HEK293 (cell line): Measurements from ENCODE around the gene TNS3.

Experiments
- CTCF ChIA-PET: fragments of 350-600 bp; formaldehyde crosslinking; extraction: SDS; loops from one replicate; lab custom pipeline; 2021; ENCODE audit warnings: antibody characterized with exemption; lab: Yijun Ruan, JAX
- POLR2A ChIA-PET: fragments of 300-600 bp; formaldehyde crosslinking; extraction: SDS; loops from one replicate; lab custom pipeline; 2020; ENCODE audit warnings: antibody characterized with exemption, inconsistent platforms; lab: Yijun Ruan, JAX
- H3K27ac ChIP-seq: fragments of 200-500 bp; sonication (Bioruptor generic); 2 replicates; pipeline ENCODE4 v1.5.1; 2014; ENCODE audit warnings: low read depth, low read length, control low read depth, inconsistent platforms; ENCODE audit errors: extremely low read depth
- H3K36me3 ChIP-seq, 2 experiments: fragments of 200-500 bp in 1 of 2; sonication (Bioruptor generic) in 1 of 2; 1 replicate in 1 of 2; 2 replicates in 1 of 2; pipeline ENCODE4 v1.5.1; 2014 to 2017; ENCODE audit warnings: inconsistent platforms in 2 of 2, low read length in 2 of 2; ENCODE audit not compliant: control insufficient read depth in 2 of 2, insufficient read depth in 1 of 2
- H3K4me1 ChIP-seq: fragments of 200-500 bp; sonication (Bioruptor generic); 2 replicates; pipeline ENCODE4 v1.5.1; 2014; ENCODE audit warnings: mild to moderate bottlenecking, low read length, inconsistent platforms; ENCODE audit not compliant: control insufficient read depth, insufficient read depth
- H3K4me3 ChIP-seq: 2 replicates; pipeline ENCODE4 v1.5.1; 2011; ENCODE audit warnings: low read depth, mild to moderate bottlenecking, control low read depth, low read length, moderate library complexity
- H3K9me3 ChIP-seq: fragments of 200-500 bp; sonication (Bioruptor generic); 2 replicates; pipeline ENCODE4 v1.5.1; 2014; ENCODE audit warnings: low read depth, low read length, inconsistent platforms; ENCODE audit not compliant: control insufficient read depth, insufficient read depth
- BCL11B ChIP-seq: fragments of 450-650 bp; formaldehyde crosslinking; IDR thresholded peaks from 2 replicates; pipeline ENCODE4 v1.5.1; 2016; ENCODE audit warnings: low read depth, missing biosample characterization, missing genetic modification characterization
- SALL2 ChIP-seq: fragments of 450-650 bp; formaldehyde crosslinking; IDR thresholded peaks from 2 replicates; pipeline ENCODE4 v1.5.0; 2017; ENCODE audit warnings: missing biosample characterization, mild to moderate bottlenecking, missing genetic modification characterization, borderline replicate concordance
- SP7 ChIP-seq: fragments of 450-650 bp; formaldehyde crosslinking; IDR thresholded peaks from 2 replicates; pipeline ENCODE4 v1.5.1; 2016; ENCODE audit warnings: missing biosample characterization, missing genetic modification characterization
- ZBTB44 ChIP-seq: fragments of 450-650 bp; IDR thresholded peaks from 2 replicates; pipeline ENCODE4 v1.5.1; 2018; ENCODE audit warnings: missing biosample characterization, mild to moderate bottlenecking, missing genetic modification characterization
- ZFP3 ChIP-seq: fragments of 450-650 bp; formaldehyde crosslinking; IDR thresholded peaks from 2 replicates; pipeline ENCODE4 v1.5.1; 2016; ENCODE audit warnings: low read depth, missing biosample characterization, missing genetic modification characterization
- ZFP69B ChIP-seq: fragments of 450-650 bp; formaldehyde crosslinking; IDR thresholded peaks from 2 replicates; pipeline ENCODE4 v1.5.1; 2016; ENCODE audit warnings: missing biosample characterization, missing genetic modification characterization
- ZIC2 ChIP-seq: fragments of 450-650 bp; formaldehyde crosslinking; IDR thresholded peaks from 2 replicates; pipeline ENCODE4 v1.5.1; 2016; ENCODE audit warnings: missing biosample characterization, missing genetic modification characterization
- ZNF10 ChIP-seq: fragments of 450-650 bp; formaldehyde crosslinking; IDR thresholded peaks from 2 replicates; pipeline ENCODE4 v1.5.1; 2017; ENCODE audit warnings: missing biosample characterization, missing genetic modification characterization
- ZNF121 ChIP-seq: fragments of 450-650 bp; formaldehyde crosslinking; IDR thresholded peaks from 2 replicates; pipeline ENCODE4 v1.5.1; 2016; ENCODE audit warnings: missing biosample characterization, missing genetic modification characterization
- ZNF132 ChIP-seq: fragments of 450-650 bp; formaldehyde crosslinking; IDR thresholded peaks from 2 replicates; pipeline ENCODE4 v1.5.1; 2017; ENCODE audit warnings: missing biosample characterization, missing genetic modification characterization, borderline replicate concordance
- ZNF138 ChIP-seq: fragments of 450-650 bp; formaldehyde crosslinking; IDR thresholded peaks from 2 replicates; pipeline ENCODE4 v1.5.1; 2016; ENCODE audit warnings: missing biosample characterization, missing genetic modification characterization, borderline replicate concordance
- ZNF146 ChIP-seq: fragments of 450-650 bp; formaldehyde crosslinking; IDR thresholded peaks from 2 replicates; pipeline ENCODE4 v1.5.1; 2016; ENCODE audit warnings: missing biosample characterization, missing genetic modification characterization
- ZNF221 ChIP-seq: fragments of 450-650 bp; formaldehyde crosslinking; IDR thresholded peaks from 2 replicates; pipeline ENCODE4 v1.5.1; 2017; ENCODE audit warnings: missing biosample characterization, missing genetic modification characterization, borderline replicate concordance
- ZNF26 ChIP-seq: fragments of 450-650 bp; formaldehyde crosslinking; IDR thresholded peaks from 2 replicates; pipeline ENCODE4 v1.5.1; 2016; ENCODE audit warnings: missing biosample characterization, missing genetic modification characterization
- ZNF341 ChIP-seq: fragments of 450-650 bp; formaldehyde crosslinking; IDR thresholded peaks from 2 replicates; pipeline ENCODE4; 2016; ENCODE audit warnings: low read depth, missing biosample characterization, missing genetic modification characterization
- ZNF362 ChIP-seq: fragments of 450-650 bp; formaldehyde crosslinking; IDR thresholded peaks from 2 replicates; pipeline ENCODE4 v1.5.1; 2016; ENCODE audit warnings: missing biosample characterization, missing genetic modification characterization
- ZNF398 ChIP-seq: fragments of 450-650 bp; formaldehyde crosslinking; IDR thresholded peaks from 2 replicates; pipeline ENCODE4 v1.5.1; 2017; ENCODE audit warnings: missing biosample characterization, missing genetic modification characterization
- ZNF416 ChIP-seq: fragments of 450-650 bp; formaldehyde crosslinking; IDR thresholded peaks from 2 replicates; pipeline ENCODE4 v1.5.1; 2016; ENCODE audit warnings: missing biosample characterization, missing genetic modification characterization
- ZNF449 ChIP-seq: fragments of 450-650 bp; formaldehyde crosslinking; IDR thresholded peaks from 2 replicates; pipeline ENCODE4 v1.5.1; 2017; ENCODE audit warnings: missing biosample characterization, mild to moderate bottlenecking, missing genetic modification characterization, moderate library complexity
- ZNF48 ChIP-seq: fragments of 450-650 bp; formaldehyde crosslinking; IDR thresholded peaks from 2 replicates; pipeline ENCODE4 v1.5.1; 2016; ENCODE audit warnings: missing biosample characterization, missing genetic modification characterization
- ZNF544 ChIP-seq: fragments of 450-650 bp; formaldehyde crosslinking; IDR thresholded peaks from 2 replicates; pipeline ENCODE4 v1.5.0; 2017; ENCODE audit warnings: missing biosample characterization, missing genetic modification characterization
- ZNF549 ChIP-seq: fragments of 450-650 bp; IDR thresholded peaks from 2 replicates; pipeline ENCODE4 v1.5.1; 2018; ENCODE audit warnings: missing biosample characterization, missing genetic modification characterization, mild to moderate bottlenecking, inconsistent platforms, moderate library complexity
- ZNF585B ChIP-seq: fragments of 450-650 bp; formaldehyde crosslinking; IDR thresholded peaks from 2 replicates; pipeline ENCODE4 v1.5.1; 2016; ENCODE audit warnings: missing biosample characterization, missing genetic modification characterization
- ZNF658 ChIP-seq: fragments of 450-650 bp; formaldehyde crosslinking; IDR thresholded peaks from 2 replicates; pipeline ENCODE4; 2016; ENCODE audit warnings: missing biosample characterization, missing genetic modification characterization
- ZNF677 ChIP-seq: fragments of 450-650 bp; IDR thresholded peaks from 2 replicates; pipeline ENCODE4 v1.5.0; 2018; ENCODE audit warnings: missing biosample characterization, mild to moderate bottlenecking, missing genetic modification characterization, moderate library complexity
- ZNF76 ChIP-seq: fragments of 450-650 bp; formaldehyde crosslinking; IDR thresholded peaks from 2 replicates; pipeline ENCODE4; 2016; ENCODE audit warnings: low read depth, missing biosample characterization, missing genetic modification characterization, borderline replicate concordance
- ZNF776 ChIP-seq: fragments of 450-650 bp; formaldehyde crosslinking; IDR thresholded peaks from 2 replicates; pipeline ENCODE4 v1.5.0; 2017; ENCODE audit warnings: missing biosample characterization, missing genetic modification characterization, borderline replicate concordance

Gene TNS3

GRCh38 chr7:47290867-47291266 is 291.0 kb downstream of the TNS3 start:
- POLR2A ChIA-PET: no interaction called here
- peaks cover 0 to 10% of the 10 kb centered on the region in 2 experiments; a peak in 1 of 3 replicates for H3K36me3 ChIP-seq
- TF ChIP-seq ZNF221 (tag by site-specific recombination) (no peak), BCL11B (no peak), ZNF132 (no peak), ZFP3 (tag by site-specific recombination) (no peak), ZBTB44 (tag by site-specific recombination) (no peak), ZNF10 (tag by site-specific recombination) (no peak), ZNF398 (tag by site-specific recombination) (no peak), ZNF585B (no peak), SP7 (no peak), ZNF146 (no peak), ZNF138 (tag by site-specific recombination) (no peak), ZNF341 (no peak), ZNF362 (no peak), ZNF658 (tag by site-specific recombination) (no peak), ZNF48 (tag by site-specific recombination) (no peak)
- H3K9me3 ChIP-seq: no peaks in the 10 kb centered on the region
- H3K4me1 ChIP-seq: no peaks in the 10 kb centered on the region
- no peak overlapping the region for H3K27ac ChIP-seq
- CTCF ChIA-PET: interaction anchor here (1.0 to 1.1 kb wide), 2 partner anchors 25 to 145 kb away, joined by 3 to 4 read pairs; no protein-coding TSS in a partner anchor
- no peak overlapping the region for H3K4me3 ChIP-seq

- no peak overlapping the region for H3K27ac ChIP-seq
- no peak overlapping the region for H3K4me3 ChIP-seq
- H3K4me1 ChIP-seq: no peaks in the 10 kb centered on the region
- TF ChIP-seq ZNF549 (tag by site-specific recombination) (no peak), ZNF677 (tag by site-specific recombination) (no peak), ZNF76 (tag by site-specific recombination) (no peak), ZNF416 (tag by site-specific recombination) (no peak)
- H3K36me3 ChIP-seq: peaks cover 0 to 10% of the 10 kb centered on the region in 2 experiments; a peak in 1 of 3 replicates
- POLR2A ChIA-PET: no interaction called here
- CTCF ChIA-PET: interaction anchor here (0.7 to 1.1 kb wide), 2 partner anchors 24 to 146 kb away, joined by 3 read pairs; no protein-coding TSS in a partner anchor
- no peaks in the 10 kb centered on the region for H3K9me3 ChIP-seq
Measured at GRCh38 chr7:47290466-47290865, 291.4 kb downstream of the TNS3 start.

GRCh38 chr7:47288060-47288459 is 293.9 kb downstream of the TNS3 start:
- ChIA-PET POLR2A (no interaction called here), CTCF (interaction anchor here (1.5 to 1.7 kb wide), 2 partner anchors 20 to 22 kb away, joined by 5 to 6 read pairs; no protein-coding TSS in a partner anchor)
- H3K4me1 ChIP-seq: no peaks in the 10 kb centered on the region
- peaks cover 0 to 10% of the 10 kb centered on the region in 2 experiments; a peak in 1 of 3 replicates for H3K36me3 ChIP-seq
- no peak overlapping the region for H3K4me3 ChIP-seq
- H3K27ac ChIP-seq: no peak overlapping the region
- H3K9me3 ChIP-seq: no peaks in the 10 kb centered on the region
- TF ChIP-seq ZNF544 (tag by site-specific recombination): no peak
- TF ChIP-seq ZNF26: no peak
- no peak for TF ChIP-seq ZFP69B (tag by site-specific recombination)
- TF ChIP-seq ZNF776 (tag by site-specific recombination): no peak
- TF ChIP-seq SALL2: no peak
- TF ChIP-seq ZNF121 (tag by site-specific recombination): no peak
- TF ChIP-seq ZNF449 (tag by site-specific recombination): no peak
- no peak for TF ChIP-seq ZIC2 (tag by site-specific recombination)
